H1 (cell line): Measurements from ENCODE around the gene CXCR4. TPM values are rescaled to one million over a fixed set of nuclear protein-coding genes. Genes with fewer than 3 reads are reported as not detected.

Experiments used
- CTCF ChIA-PET: fragments of 300-600 bp; sonication (Branson Sonifier 250); formaldehyde crosslinking; loops from one replicate; lab custom pipeline; 2021; ENCODE audit not compliant: partially characterized antibody; lab: Charles Lee
- POLR2A ChIA-PET: fragments of 300-600 bp; sonication (Branson Sonifier 250); formaldehyde crosslinking; loops from one replicate; lab custom pipeline; 2021; ENCODE audit warnings: inconsistent platforms; ENCODE audit not compliant: partially characterized antibody; lab: Charles Lee
- DNase-seq, 2 experiments: peaks; one replicate each; pipeline versions ENCODE4 v3.0.0 to v3.0.0-alpha.2; 2010 to 2022; ENCODE audit warnings: low spot score in 2 of 2, low read depth in 1 of 2, mixed read lengths in 1 of 2
- FAIRE-seq: peaks from 2 replicates; lab custom pipeline; 2011; peaks lifted over from hg19 to GRCh38; lab: Jason Lieb, UNC
- H2AFZ ChIP-seq: 2 replicates; pipeline ENCODE4 v1.8.1; 2012; ENCODE audit warnings: low read length, inconsistent platforms
- H2AK5ac ChIP-seq: 2 replicates; pipeline ENCODE4 v1.6.1; 2013; ENCODE audit warnings: low read depth, low read length
- H2BK120ac ChIP-seq: replicated peaks from 2 replicates; pipeline ENCODE3; 2013; ENCODE audit warnings: low read depth, low read length, inconsistent platforms
- H2BK12ac ChIP-seq: 2 replicates; pipeline ENCODE4 v1.6.1; 2013; ENCODE audit warnings: low read depth, low read length
- H2BK15ac ChIP-seq: 2 replicates; pipeline ENCODE4 v1.6.1; 2013; ENCODE audit warnings: low read length
- H2BK20ac ChIP-seq: 2 replicates; pipeline ENCODE4 v1.6.1; 2013; ENCODE audit warnings: low read length
- H2BK5ac ChIP-seq: 2 replicates; pipeline ENCODE4 v1.6.1; 2013; ENCODE audit warnings: low read depth, low read length
- H3K14ac ChIP-seq: 2 replicates; pipeline ENCODE4 v1.6.1; 2013; ENCODE audit warnings: inconsistent platforms; ENCODE audit not compliant: insufficient read length
- H3K18ac ChIP-seq: 2 replicates; pipeline ENCODE4 v1.6.1; 2013; ENCODE audit warnings: low read length; ENCODE audit errors: extremely low read depth
- H3K23ac ChIP-seq: 2 replicates; pipeline ENCODE4 v1.6.1; 2013; ENCODE audit warnings: inconsistent platforms; ENCODE audit not compliant: insufficient read length
- H3K23me2 ChIP-seq: 2 replicates; pipeline ENCODE4 v1.6.1; 2013; ENCODE audit warnings: low read depth, low read length
- H3K27ac ChIP-seq: 2 replicates; pipeline ENCODE4 v1.6.1; 2011; ENCODE audit warnings: low read depth, low read length, inconsistent platforms
- H3K27me3 ChIP-seq, 4 experiments: replicated peaks in 1 of 4; 1 replicate in 1 of 4; 2 replicates in 3 of 4; pipeline versions ENCODE4 v1.6.1 to v1.8.1; 2011 to 2013; ENCODE audit warnings: low read length in 3 of 4, mild to moderate bottlenecking in 3 of 4, inconsistent platforms in 2 of 4, mixed read lengths in 2 of 4, moderate library complexity in 1 of 4; ENCODE audit not compliant: control insufficient read depth in 3 of 4, insufficient read depth in 3 of 4; ENCODE audit errors: extremely low read depth in 1 of 4
- H3K36me3 ChIP-seq, 4 experiments: 2 replicates each; pipeline versions ENCODE4 v1.6.1 to v1.8.1; 2011 to 2013; ENCODE audit warnings: mild to moderate bottlenecking in 4 of 4, low read length in 3 of 4, moderate library complexity in 2 of 4, control low read depth in 1 of 4, inconsistent platforms in 1 of 4; ENCODE audit not compliant: insufficient read depth in 4 of 4, control insufficient read depth in 2 of 4
- H3K4ac ChIP-seq: replicated peaks from 2 replicates; pipeline ENCODE3; 2013; ENCODE audit warnings: low read length, low read depth, mixed read lengths, inconsistent platforms; ENCODE audit not compliant: insufficient read length
- H3K4me1 ChIP-seq, 4 experiments: replicated peaks in 1 of 4; 1 replicate in 1 of 4; 2 replicates in 3 of 4; pipeline versions ENCODE4 v1.6.1 to v1.8.1; 2011 to 2013; ENCODE audit warnings: low read length in 3 of 4, inconsistent platforms in 2 of 4, mixed read lengths in 1 of 4; ENCODE audit not compliant: insufficient read depth in 4 of 4, control insufficient read depth in 3 of 4
- H3K4me2 ChIP-seq, 2 experiments: 2 replicates each; pipeline versions ENCODE4 v1.6.1 to v1.8.1; 2011 to 2013; ENCODE audit warnings: low read depth in 2 of 2, low read length in 2 of 2, control low read depth in 1 of 2, inconsistent platforms in 1 of 2, mild to moderate bottlenecking in 1 of 2; ENCODE audit not compliant: insufficient read depth in 1 of 2
- H3K4me3 ChIP-seq, 4 experiments: fragments of 200-600, 300-600 bp in 1 of 4; sonication (generic), shearing (Covaris generic), sonication (Bioruptor Twin) in 1 of 4; 2 replicates each; pipeline versions ENCODE4 v1.5.1 to v1.8.1; 2011 to 2016; ENCODE audit warnings: low read length in 4 of 4, low read depth in 3 of 4, control low read depth in 2 of 4, inconsistent platforms in 2 of 4, mild to moderate bottlenecking in 2 of 4, mixed read lengths in 1 of 4, moderate library complexity in 1 of 4; ENCODE audit not compliant: insufficient read depth in 2 of 4; ENCODE audit errors: extremely low read depth in 1 of 4
- H3K56ac ChIP-seq: replicated peaks from 2 replicates; pipeline ENCODE3; 2013; ENCODE audit warnings: low read depth, mild to moderate bottlenecking, mixed read lengths, low read length, inconsistent platforms; ENCODE audit not compliant: insufficient read length
- H3K79me1 ChIP-seq: 2 replicates; pipeline ENCODE4 v1.6.1; 2013; ENCODE audit warnings: low read depth, low read length, control low read depth
- H3K79me2 ChIP-seq, 2 experiments: 2 replicates each; pipeline versions ENCODE4 v1.6.1 to v1.8.1; 2012 to 2013; ENCODE audit warnings: low read length in 2 of 2, mild to moderate bottlenecking in 2 of 2, inconsistent platforms in 1 of 2; ENCODE audit not compliant: insufficient read depth in 2 of 2, control insufficient read depth in 1 of 2
- H3K9ac ChIP-seq, 4 experiments: replicated peaks in 1 of 4; 1 replicate in 1 of 4; 2 replicates in 3 of 4; pipeline versions ENCODE4 v1.6.1 to v1.8.1; 2011 to 2013; ENCODE audit warnings: low read depth in 3 of 4, low read length in 3 of 4, control low read depth in 2 of 4, mild to moderate bottlenecking in 2 of 4, moderate library complexity in 2 of 4, inconsistent platforms in 1 of 4; ENCODE audit errors: extremely low read depth in 1 of 4
- H3K9me3 ChIP-seq, 2 experiments: 2 replicates each; pipeline versions ENCODE4 v1.6.1 to v1.8.1; 2012 to 2013; ENCODE audit warnings: mild to moderate bottlenecking in 2 of 2, moderate library complexity in 2 of 2, control low read depth in 1 of 2, inconsistent platforms in 1 of 2, low read depth in 1 of 2, low read length in 1 of 2, mixed read lengths in 1 of 2; ENCODE audit not compliant: insufficient read depth in 2 of 2
- H4K20me1 ChIP-seq, 2 experiments: replicated peaks in 1 of 2; 2 replicates each; pipeline versions ENCODE3 to v1.8.1; 2011 to 2013; ENCODE audit warnings: inconsistent platforms in 2 of 2, low read length in 2 of 2, mild to moderate bottlenecking in 1 of 2; ENCODE audit not compliant: insufficient read depth in 2 of 2, control insufficient read depth in 1 of 2
- H4K5ac ChIP-seq: 2 replicates; pipeline ENCODE4 v1.6.1; 2013; ENCODE audit warnings: low read length, low read depth, mixed read lengths, inconsistent platforms; ENCODE audit not compliant: insufficient read length
- H4K8ac ChIP-seq: 2 replicates; pipeline ENCODE4 v1.8.0; 2013; ENCODE audit warnings: mild to moderate bottlenecking, moderate library complexity, low read length, inconsistent platforms; ENCODE audit not compliant: insufficient read depth; ENCODE audit errors: extremely low read depth
- H4K91ac ChIP-seq: replicated peaks from 2 replicates; pipeline ENCODE3; 2013; ENCODE audit warnings: low read length, mixed read lengths, inconsistent platforms; ENCODE audit not compliant: insufficient read length
- SIRT6 ChIP-seq: IDR thresholded peaks from one replicate; pipeline ENCODE4 v1.7.1; 2012; ENCODE audit warnings: low read length, inconsistent platforms
- WGBS, 2 experiments: shearing (Covaris generic) in 1 of 2; methylation state at CpG; one replicate each; pipeline versions ENCODE4 v1.1.6 to v1.1.7; 2013 to 2015; ENCODE audit warnings: low lambda C conversion rate in 2 of 2, mixed read lengths in 2 of 2, inconsistent platforms in 1 of 2, low coverage in 1 of 2, missing lambda C conversion rate in 1 of 2; ENCODE audit not compliant: insufficient replicate concordance in 2 of 2, insufficient coverage in 1 of 2, insufficient read length in 1 of 2; ENCODE audit errors: extremely low coverage in 1 of 2, missing lambda C conversion rate in 1 of 2; 5-methylcytosine and 5-hydroxymethylcytosine counted together
- polyA plus RNA-seq, 7 experiments: library from polyadenylated mRNA; depleted of rRNA in 3 of 7; stranded (reverse) in 5 of 7; unstranded in 2 of 7; fragments of >200 nt in 5 of 7; fragments of 200-250 nt in 2 of 7; gene quantifications; 1 replicate in 5 of 7; 2 replicates in 1 of 7; 4 replicates in 1 of 7; pipeline versions ENCODE4 v1.2.1 to v1.2.3, GENCODE V29; 2011 to 2013; ENCODE audit warnings: missing spikeins in 2 of 7, mixed read lengths in 2 of 7
- total RNA-seq: library from RNA; stranded (reverse); fragmentation: NEBNext Ultra II Directional; extraction: Animal tissue kit (Norgen Biotek cat#: 25700); gene quantifications from 2 replicates; pipeline ENCODE4 v1.2.1, GENCODE V29; 2021

The CXCR4 gene
- total and polyA plus RNA-seq, 2 of the 8 experiments (the other 6 are each of a cell fraction or from before 2014, with no cell fraction given) = 1.8 to 2.8 TPM

DNA sequence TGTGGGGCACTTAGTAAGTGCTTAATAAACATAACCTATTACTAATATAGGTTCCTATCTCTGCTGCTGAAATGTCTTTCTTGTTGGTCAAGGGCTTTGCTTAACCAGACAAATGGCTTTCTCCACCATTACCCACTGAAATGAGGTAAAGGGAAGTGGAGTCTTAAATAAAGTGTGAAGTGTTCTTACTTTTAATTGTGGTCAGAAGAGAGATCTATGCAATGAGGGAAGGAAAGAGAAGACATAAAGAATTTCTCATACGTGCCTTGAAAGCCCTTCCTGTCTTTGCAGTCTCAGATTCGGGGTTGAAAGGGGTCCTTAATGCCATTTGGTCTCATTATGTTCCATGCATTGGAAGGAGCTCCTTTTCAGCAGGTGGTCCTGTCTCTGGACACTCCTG, 6.9 kb upstream of the CXCR4 start:
- Histone ChIP-seq H3K79me2 (no peaks in the 10 kb centered on the region), H2AFZ (no peak overlapping the region), H2BK120ac (no peak overlapping the region), H2BK5ac (no peak overlapping the region), H3K4me2 (no peak overlapping the region), H3K4me1 (peaks cover 0 to 9% (median 2%) of the 10 kb centered on the region in 4 experiments; a peak in 5 of 7 replicates), H4K20me1 (no peaks in the 10 kb centered on the region), H3K23me2 (peaks cover 2% of the 10 kb centered on the region; the same call in 1 of the 2 replicates), H3K79me1 (no peaks in the 10 kb centered on the region), H3K36me3 (no peaks in the 10 kb centered on the region), H3K27me3 (peaks cover 0 to 7% (median 5%) of the 10 kb centered on the region in 4 experiments; a peak in 5 of 7 replicates), H2BK15ac (no peak overlapping the region), H3K4me3 (no peak overlapping the region), H3K27ac (no peak overlapping the region), H3K9me3 (no peaks in the 10 kb centered on the region), H4K8ac (no peak overlapping the region), H2BK12ac (no peak overlapping the region), H2AK5ac (no peak overlapping the region), H3K18ac (no peak overlapping the region), H3K23ac (no peak overlapping the region), H2BK20ac (no peak overlapping the region), H3K56ac (no peak overlapping the region), H4K91ac (no peak overlapping the region), H3K4ac (no peak overlapping the region), H4K5ac (no peak overlapping the region), H3K14ac (no peak overlapping the region), H3K9ac (no peak overlapping the region)
- no peak for TF ChIP-seq SIRT6
- POLR2A ChIA-PET = no interaction called here
- 85% methylated on average over 2 of the region's 2 CpGs; no CpG with 5 or more reads in 1 of the 2 experiments for WGBS, 2 experiments
- CTCF ChIA-PET = no interaction called here
- no peak for FAIRE-seq
- DNase-seq = no peak
